Small intestine (tissue), 7 donors: Measurements from ENCODE around the gene PLCL1. TPM values are rescaled to one million over a fixed set of nuclear protein-coding genes. Genes with fewer than 3 reads are reported as not detected.

ENCODE experiments used
- DNase-seq, 2 donors: peaks; one replicate each; pipeline versions ENCODE4 v3.0.0 to v3.0.0-alpha.2; 2013
- FAIRE-seq: peaks from 2 replicates; lab custom pipeline; 2012; peaks lifted over from hg19 to GRCh38; lab: Jason Lieb, UNC
- H3K27ac ChIP-seq, 3 donors: one replicate each; pipeline ENCODE4 v1.5.1; 2013; ENCODE audit warnings: low read length in 2 of 3, mild to moderate bottlenecking in 2 of 3, control low read depth in 1 of 3, inconsistent platforms in 1 of 3, low read depth in 1 of 3, moderate library complexity in 1 of 3
- H3K27me3 ChIP-seq, 3 donors: one replicate each; pipeline ENCODE4 v1.6.1; 2013; ENCODE audit warnings: low read length in 3 of 3, inconsistent platforms in 1 of 3; ENCODE audit not compliant: control insufficient read depth in 3 of 3, insufficient read depth in 3 of 3
- H3K36me3 ChIP-seq, 3 donors: one replicate each; pipeline ENCODE4 v1.6.1; 2013; ENCODE audit warnings: low read length in 3 of 3, inconsistent platforms in 1 of 3, low read depth in 1 of 3, mild to moderate bottlenecking in 1 of 3, moderate library complexity in 1 of 3; ENCODE audit not compliant: control insufficient read depth in 3 of 3, insufficient read depth in 2 of 3
- H3K4me1 ChIP-seq, 3 donors: one replicate each; pipeline ENCODE4 v1.6.1; 2013; ENCODE audit warnings: low read length in 2 of 3, inconsistent platforms in 1 of 3, low read depth in 1 of 3, mild to moderate bottlenecking in 1 of 3, moderate library complexity in 1 of 3; ENCODE audit not compliant: control insufficient read depth in 3 of 3, insufficient read depth in 2 of 3
- H3K4me3 ChIP-seq, 3 donors: one replicate each; pipeline ENCODE4 v1.5.1; 2013; ENCODE audit warnings: low read length in 3 of 3, control low read depth in 1 of 3, inconsistent platforms in 1 of 3, low read depth in 1 of 3, mild to moderate bottlenecking in 1 of 3, moderate library complexity in 1 of 3
- H3K9me3 ChIP-seq, 2 donors: one replicate each; pipeline ENCODE4 v1.6.1; 2013; ENCODE audit warnings: low read depth in 1 of 2, low read length in 1 of 2; ENCODE audit not compliant: control insufficient read depth in 2 of 2, insufficient read depth in 1 of 2
- WGBS, 3 donors: extraction: QIAGEN DNeasy Blood & Tissue Kit; methylation state at CpG; one replicate each; pipeline ENCODE4 v1.1.7; 2013; 5-methylcytosine and 5-hydroxymethylcytosine counted together
- polyA plus RNA-seq, 4 donors: library from polyadenylated mRNA; stranded (reverse) in 3 of 4; unstranded in 1 of 4; fragments of 200-250 nt in 3 of 4; fragments of 120-200 nt in 1 of 4; gene quantifications; one replicate each; pipeline versions ENCODE4 v1.2.1 to v1.2.3, GENCODE V29; 2013
- donor health status: healthy with polysubstance abuse.
- donor health status: control.
- donor health status: control.
- donor health status: Bipolar disorder and iron deficiency.
- donor health status: healthy.

Gene PLCL1
- polyA plus RNA-seq, 4 donors, result 0.58 to 2.3 (median 0.81) TPM; not detected in 1

GRCh38 chr2:198114064-198114463 lies 309.7 kb downstream of the PLCL1 start:
- WGBS, 3 donors, result 61 to 82% (median 67%) methylated on average over 1 of the region's 1 CpG
- H3K4me3 ChIP-seq, result no peak overlapping the region
- no peaks in the 10 kb centered on the region for H3K9me3 ChIP-seq
- H3K27ac ChIP-seq, result no peak overlapping the region
- FAIRE-seq, result no peak
- no peaks in the 10 kb centered on the region for H3K36me3 ChIP-seq
- H3K27me3 ChIP-seq, result no peaks in the 10 kb centered on the region
- H3K4me1 ChIP-seq, result no peaks in the 10 kb centered on the region
- no peak for DNase-seq

- no peak for FAIRE-seq
- Histone ChIP-seq H3K36me3 (no peaks in the 10 kb centered on the region), H3K27me3 (no peaks in the 10 kb centered on the region), H3K4me3 (no peak overlapping the region), H3K9me3 (no peaks in the 10 kb centered on the region), H3K27ac (no peak overlapping the region), H3K4me1 (no peaks in the 10 kb centered on the region)
- no peak for DNase-seq
Measured at GRCh38 chr2:198115201-198115600, 310.8 kb downstream of the PLCL1 start.

GRCh38 chr2:198116756-198117155 lies 312.4 kb downstream of the PLCL1 start:
- Histone ChIP-seq H3K9me3 (no peaks in the 10 kb centered on the region), H3K27me3 (no peaks in the 10 kb centered on the region), H3K4me1 (no peaks in the 10 kb centered on the region), H3K36me3 (no peaks in the 10 kb centered on the region), H3K4me3 (no peak overlapping the region), H3K27ac (no peak overlapping the region)
- WGBS, 3 donors, result 31 to 38% (median 35%) methylated on average over 1 of the region's 1 CpG
- DNase-seq (no peak), FAIRE-seq (no peak)

GRCh38 chr2:198117406-198118041 lies 313.1 kb downstream of the PLCL1 start:
- no peak for FAIRE-seq
- DNase-seq, result no peak
- Histone ChIP-seq H3K4me1 (no peaks in the 10 kb centered on the region), H3K27ac (no peak overlapping the region), H3K36me3 (no peaks in the 10 kb centered on the region), H3K9me3 (no peaks in the 10 kb centered on the region), H3K4me3 (no peak overlapping the region), H3K27me3 (no peaks in the 10 kb centered on the region)
- 60 to 78% (median 65%) methylated on average over 4 of the region's 4 CpGs for WGBS, 3 donors

GRCh38 chr2:198127627-198128026 lies 323.2 kb downstream of the PLCL1 start:
- peak; percentile 12 to 62 for DNase-seq

GRCh38 chr2:198129609-198130008 lies 325.2 kb downstream of the PLCL1 start:
- Histone ChIP-seq H3K4me1 (no peaks in the 10 kb centered on the region), H3K4me3 (no peak overlapping the region), H3K36me3 (no peaks in the 10 kb centered on the region), H3K27me3 (no peaks in the 10 kb centered on the region), H3K27ac (no peak overlapping the region), H3K9me3 (no peaks in the 10 kb centered on the region)
- no peak for FAIRE-seq
- DNase-seq, result no peak
- WGBS, 3 donors, result 54 to 63% (median 60%) methylated on average over 5 of the region's 5 CpGs

More at GRCh38 chr2:198127627-198128026, 323.2 kb downstream of the PLCL1 start:
- Histone ChIP-seq H3K27me3 (no peaks in the 10 kb centered on the region), H3K36me3 (no peaks in the 10 kb centered on the region), H3K9me3 (no peaks in the 10 kb centered on the region), H3K27ac (no peak overlapping the region), H3K4me1 (no peaks in the 10 kb centered on the region), H3K4me3 (no peak overlapping the region)
- WGBS, 3 donors, result 50 to 70% (median 58%) methylated on average over 1 of the region's 1 CpG
- no peak for FAIRE-seq

GRCh38 chr2:198134293-198134955 lies 330.0 kb downstream of the PLCL1 start:
- H3K36me3 ChIP-seq, result no peaks in the 10 kb centered on the region
- H3K9me3 ChIP-seq, result no peaks in the 10 kb centered on the region
- 80 to 87% (median 86%) methylated on average over 6 of the region's 6 CpGs for WGBS, 3 donors
- DNase-seq, result no peak
- H3K4me1 ChIP-seq, result no peaks in the 10 kb centered on the region
- H3K27me3 ChIP-seq, result no peaks in the 10 kb centered on the region
- H3K27ac ChIP-seq, result no peak overlapping the region
- FAIRE-seq, result no peak
- no peak overlapping the region for H3K4me3 ChIP-seq

- Histone ChIP-seq H3K27me3 (no peaks in the 10 kb centered on the region), H3K36me3 (no peaks in the 10 kb centered on the region), H3K4me3 (no peak overlapping the region), H3K9me3 (no peaks in the 10 kb centered on the region), H3K27ac (no peak overlapping the region), H3K4me1 (no peaks in the 10 kb centered on the region)
- 56 to 62% (median 58%) methylated on average over 2 of the region's 2 CpGs for WGBS, 3 donors
- no peak for DNase-seq
- no peak for FAIRE-seq
Measured at GRCh38 chr2:198135481-198135934, 331.1 kb downstream of the PLCL1 start.
